ENCODE results near the gene CFAP61.

Gene CFAP61

DNA sequence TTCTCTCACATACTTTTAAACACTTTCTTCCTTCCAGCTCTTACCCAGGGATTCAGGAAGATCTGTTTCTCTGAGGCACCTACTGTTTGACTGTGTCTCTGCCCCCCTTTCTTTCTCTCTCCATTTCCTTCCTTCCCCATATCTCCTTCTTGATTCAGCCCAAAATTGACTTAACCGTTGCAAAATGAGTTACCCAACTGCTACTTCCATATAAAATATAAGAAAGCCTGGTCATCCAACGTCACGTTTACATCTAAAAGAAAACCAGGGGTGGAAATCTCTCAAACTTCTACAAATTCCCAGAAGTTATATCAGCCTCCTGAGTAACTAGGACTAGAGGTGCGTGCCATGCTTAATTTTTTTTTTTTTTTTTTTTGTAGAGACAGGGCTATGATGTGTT lies 220.4 kb downstream of the CFAP61 start:
- Histone ChIP-seq H3K27ac (ENCODE audit: extremely low read depth, low read depth, low read length) (no peak overlapping the region), H3K36me3 (ENCODE audit: control insufficient read depth in 2 of 2, insufficient read depth in 1 of 2, low read length in 2 of 2) (no peaks in the 10 kb centered on the region), H3K4me1 (ENCODE audit: control insufficient read depth, insufficient read depth, low read length) (no peaks in the 10 kb centered on the region), H3K9me3 (ENCODE audit: control insufficient read depth, insufficient read depth, low read depth, low read length) (no peaks in the 10 kb centered on the region), H3K4me3 (ENCODE audit: low read depth, low read length) (no peak overlapping the region)
- CTCF ChIA-PET = no interaction called here
- TF ChIP-seq ZNF670 (tag by site-specific recombination; IDR thresholded peaks at IDR 0.05; ENCODE audit: low read depth) (no peak), GLI4 (tag by site-specific recombination; IDR thresholded peaks at IDR 0.05) (no peak), ZNF214 (tag by site-specific recombination; IDR thresholded peaks at IDR 0.05; ENCODE audit: borderline replicate concordance) (no peak), ZBTB48 (tag by site-specific recombination; IDR thresholded peaks at IDR 0.05) (no peak), ZNF792 (tag by site-specific recombination; IDR thresholded peaks at IDR 0.05) (no peak), ZNF776 (tag by site-specific recombination; IDR thresholded peaks at IDR 0.05; ENCODE audit: borderline replicate concordance) (no peak), ZNF132 (tag by site-specific recombination; IDR thresholded peaks at IDR 0.05; ENCODE audit: borderline replicate concordance) (no peak), ZNF174 (tag by site-specific recombination; IDR thresholded peaks at IDR 0.05) (no peak), ZNF621 (tag by site-specific recombination; IDR thresholded peaks at IDR 0.05) (no peak), ZSCAN16 (tag by site-specific recombination; IDR thresholded peaks at IDR 0.05) (no peak), ZNF292 (tag by site-specific recombination; IDR thresholded peaks at IDR 0.05; ENCODE audit: borderline replicate concordance, low read depth) (no peak)
- TF ChIP-seq, protein P1, sequence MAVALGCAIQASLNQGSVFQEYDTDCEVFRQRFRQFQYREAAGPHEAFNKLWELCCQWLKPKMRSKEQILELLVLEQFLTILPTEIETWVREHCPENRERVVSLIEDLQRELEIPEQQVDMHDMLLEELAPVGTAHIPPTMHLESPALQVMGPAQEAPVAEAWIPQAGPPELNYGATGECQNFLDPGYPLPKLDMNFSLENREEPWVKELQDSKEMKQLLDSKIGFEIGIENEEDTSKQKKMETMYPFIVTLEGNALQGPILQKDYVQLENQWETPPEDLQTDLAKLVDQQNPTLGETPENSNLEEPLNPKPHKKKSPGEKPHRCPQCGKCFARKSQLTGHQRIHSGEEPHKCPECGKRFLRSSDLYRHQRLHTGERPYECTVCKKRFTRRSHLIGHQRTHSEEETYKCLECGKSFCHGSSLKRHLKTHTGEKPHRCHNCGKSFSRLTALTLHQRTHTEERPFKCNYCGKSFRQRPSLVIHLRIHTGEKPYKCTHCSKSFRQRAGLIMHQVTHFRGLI (tag by site-specific recombination; IDR thresholded peaks at IDR 0.05) = no peak
- TF ChIP-seq, protein P2, sequence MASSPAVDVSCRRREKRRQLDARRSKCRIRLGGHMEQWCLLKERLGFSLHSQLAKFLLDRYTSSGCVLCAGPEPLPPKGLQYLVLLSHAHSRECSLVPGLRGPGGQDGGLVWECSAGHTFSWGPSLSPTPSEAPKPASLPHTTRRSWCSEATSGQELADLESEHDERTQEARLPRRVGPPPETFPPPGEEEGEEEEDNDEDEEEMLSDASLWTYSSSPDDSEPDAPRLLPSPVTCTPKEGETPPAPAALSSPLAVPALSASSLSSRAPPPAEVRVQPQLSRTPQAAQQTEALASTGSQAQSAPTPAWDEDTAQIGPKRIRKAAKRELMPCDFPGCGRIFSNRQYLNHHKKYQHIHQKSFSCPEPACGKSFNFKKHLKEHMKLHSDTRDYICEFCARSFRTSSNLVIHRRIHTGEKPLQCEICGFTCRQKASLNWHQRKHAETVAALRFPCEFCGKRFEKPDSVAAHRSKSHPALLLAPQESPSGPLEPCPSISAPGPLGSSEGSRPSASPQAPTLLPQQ (tag by site-specific recombination; IDR thresholded peaks at IDR 0.05) = no peak
- TF ChIP-seq, protein P3, sequence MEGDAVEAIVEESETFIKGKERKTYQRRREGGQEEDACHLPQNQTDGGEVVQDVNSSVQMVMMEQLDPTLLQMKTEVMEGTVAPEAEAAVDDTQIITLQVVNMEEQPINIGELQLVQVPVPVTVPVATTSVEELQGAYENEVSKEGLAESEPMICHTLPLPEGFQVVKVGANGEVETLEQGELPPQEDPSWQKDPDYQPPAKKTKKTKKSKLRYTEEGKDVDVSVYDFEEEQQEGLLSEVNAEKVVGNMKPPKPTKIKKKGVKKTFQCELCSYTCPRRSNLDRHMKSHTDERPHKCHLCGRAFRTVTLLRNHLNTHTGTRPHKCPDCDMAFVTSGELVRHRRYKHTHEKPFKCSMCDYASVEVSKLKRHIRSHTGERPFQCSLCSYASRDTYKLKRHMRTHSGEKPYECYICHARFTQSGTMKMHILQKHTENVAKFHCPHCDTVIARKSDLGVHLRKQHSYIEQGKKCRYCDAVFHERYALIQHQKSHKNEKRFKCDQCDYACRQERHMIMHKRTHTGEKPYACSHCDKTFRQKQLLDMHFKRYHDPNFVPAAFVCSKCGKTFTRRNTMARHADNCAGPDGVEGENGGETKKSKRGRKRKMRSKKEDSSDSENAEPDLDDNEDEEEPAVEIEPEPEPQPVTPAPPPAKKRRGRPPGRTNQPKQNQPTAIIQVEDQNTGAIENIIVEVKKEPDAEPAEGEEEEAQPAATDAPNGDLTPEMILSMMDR (tag by site-specific recombination; IDR thresholded peaks at IDR 0.05) = no peak
- POLR2A ChIA-PET = no interaction called here

DNA sequence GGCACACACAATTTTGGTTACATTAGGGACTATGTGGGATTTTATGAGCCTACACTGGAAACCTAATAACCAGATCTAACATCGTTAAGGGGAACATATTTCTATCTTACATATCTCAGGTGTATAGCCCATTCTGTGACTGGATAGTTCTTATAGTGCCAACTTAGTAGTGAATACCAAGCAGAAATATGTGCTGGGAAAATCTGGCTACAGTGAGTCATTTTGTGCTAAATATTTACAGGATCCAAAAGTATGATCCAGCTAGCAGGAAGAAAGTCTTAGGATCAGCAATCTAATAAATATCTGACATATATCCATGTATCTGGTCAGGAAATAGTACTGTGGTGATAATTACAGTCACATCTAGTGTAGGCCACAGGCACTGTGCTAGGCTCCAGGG lies 221.0 kb downstream of the CFAP61 start:
- ChIA-PET CTCF (no interaction called here), POLR2A (no interaction called here)
- Histone ChIP-seq H3K27ac (ENCODE audit: extremely low read depth, low read depth, low read length) (no peak overlapping the region), H3K4me1 (ENCODE audit: control insufficient read depth, insufficient read depth, low read length) (no peaks in the 10 kb centered on the region), H3K36me3 (ENCODE audit: control insufficient read depth in 2 of 2, insufficient read depth in 1 of 2, low read length in 2 of 2) (no peaks in the 10 kb centered on the region), H3K4me3 (ENCODE audit: low read depth, low read length) (no peak overlapping the region), H3K9me3 (ENCODE audit: control insufficient read depth, insufficient read depth, low read depth, low read length) (no peaks in the 10 kb centered on the region)
- TF ChIP-seq ZFP3 (tag by site-specific recombination; IDR thresholded peaks at IDR 0.05; ENCODE audit: low read depth) = no peak
- TF ChIP-seq ZNF155 (tag by site-specific recombination; IDR thresholded peaks at IDR 0.05) = no peak
- no peak for TF ChIP-seq ZNF621 (tag by site-specific recombination; IDR thresholded peaks at IDR 0.05)
- TF ChIP-seq, protein P4, sequence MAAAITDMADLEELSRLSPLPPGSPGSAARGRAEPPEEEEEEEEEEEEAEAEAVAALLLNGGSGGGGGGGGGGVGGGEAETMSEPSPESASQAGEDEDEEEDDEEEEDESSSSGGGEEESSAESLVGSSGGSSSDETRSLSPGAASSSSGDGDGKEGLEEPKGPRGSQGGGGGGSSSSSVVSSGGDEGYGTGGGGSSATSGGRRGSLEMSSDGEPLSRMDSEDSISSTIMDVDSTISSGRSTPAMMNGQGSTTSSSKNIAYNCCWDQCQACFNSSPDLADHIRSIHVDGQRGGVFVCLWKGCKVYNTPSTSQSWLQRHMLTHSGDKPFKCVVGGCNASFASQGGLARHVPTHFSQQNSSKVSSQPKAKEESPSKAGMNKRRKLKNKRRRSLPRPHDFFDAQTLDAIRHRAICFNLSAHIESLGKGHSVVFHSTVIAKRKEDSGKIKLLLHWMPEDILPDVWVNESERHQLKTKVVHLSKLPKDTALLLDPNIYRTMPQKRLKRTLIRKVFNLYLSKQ (tag by site-specific recombination; IDR thresholded peaks at IDR 0.05; ENCODE audit: borderline replicate concordance) = no peak
- no peak for TF ChIP-seq EGR2 (tag by site-specific recombination; IDR thresholded peaks at IDR 0.05; ENCODE audit: low read depth)
- TF ChIP-seq ZNF558 (tag by site-specific recombination; IDR thresholded peaks at IDR 0.05) = no peak
- no peak for TF ChIP-seq IKZF3 (tag by site-specific recombination; IDR thresholded peaks at IDR 0.05)
- no peak for TF ChIP-seq ZNF112 (tag by site-specific recombination; IDR thresholded peaks at IDR 0.05)
- TF ChIP-seq ZEB2 (tag by site-specific recombination; IDR thresholded peaks at IDR 0.05) = no peak
- no peak for TF ChIP-seq ZNF701 (tag by site-specific recombination; IDR thresholded peaks at IDR 0.05)
- no peak for TF ChIP-seq ZNF560 (tag by site-specific recombination; IDR thresholded peaks at IDR 0.05; ENCODE audit: borderline replicate concordance)
- TF ChIP-seq, protein P5, sequence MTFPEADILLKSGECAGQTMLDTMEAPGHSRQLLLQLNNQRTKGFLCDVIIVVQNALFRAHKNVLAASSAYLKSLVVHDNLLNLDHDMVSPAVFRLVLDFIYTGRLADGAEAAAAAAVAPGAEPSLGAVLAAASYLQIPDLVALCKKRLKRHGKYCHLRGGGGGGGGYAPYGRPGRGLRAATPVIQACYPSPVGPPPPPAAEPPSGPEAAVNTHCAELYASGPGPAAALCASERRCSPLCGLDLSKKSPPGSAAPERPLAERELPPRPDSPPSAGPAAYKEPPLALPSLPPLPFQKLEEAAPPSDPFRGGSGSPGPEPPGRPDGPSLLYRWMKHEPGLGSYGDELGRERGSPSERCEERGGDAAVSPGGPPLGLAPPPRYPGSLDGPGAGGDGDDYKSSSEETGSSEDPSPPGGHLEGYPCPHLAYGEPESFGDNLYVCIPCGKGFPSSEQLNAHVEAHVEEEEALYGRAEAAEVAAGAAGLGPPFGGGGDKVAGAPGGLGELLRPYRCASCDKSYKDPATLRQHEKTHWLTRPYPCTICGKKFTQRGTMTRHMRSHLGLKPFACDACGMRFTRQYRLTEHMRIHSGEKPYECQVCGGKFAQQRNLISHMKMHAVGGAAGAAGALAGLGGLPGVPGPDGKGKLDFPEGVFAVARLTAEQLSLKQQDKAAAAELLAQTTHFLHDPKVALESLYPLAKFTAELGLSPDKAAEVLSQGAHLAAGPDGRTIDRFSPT (tag by site-specific recombination; IDR thresholded peaks at IDR 0.05) = no peak
- no peak for TF ChIP-seq MZF1 (tag by site-specific recombination; IDR thresholded peaks at IDR 0.05; ENCODE audit: borderline replicate concordance)
- TF ChIP-seq ZNF48 (tag by site-specific recombination; IDR thresholded peaks at IDR 0.05) = no peak
- no peak for TF ChIP-seq ZNF521 (tag by site-specific recombination; IDR thresholded peaks at IDR 0.05)
- no peak for TF ChIP-seq ZIC2 (tag by site-specific recombination; IDR thresholded peaks at IDR 0.05)
